Stimulated activated naive CD8-positive, alpha-beta T cell treated with anti-CD3 and anti-CD28 coated beads, Interleukin-15, amount 100 ng/mL, for 72 hours (primary cell): Measurements from ENCODE around the gene FZD7.

Source experiments
- ATAC-seq: fragments of 150-1000 bp; cut with Tn5 transposase; 2 replicates; pipeline ENCODE4 v1.10.0; 2021; ENCODE audit warnings: mild to moderate bottlenecking, moderate library complexity
- DNase-seq, 2 donors: peaks; one replicate each; pipeline ENCODE4 v3.0.0; 2021 to 2022
- H3K27ac Mint-ChIP-seq, 2 donors: one replicate each; pipeline ENCODE4 v1.8.0; 2022; ENCODE audit warnings: mild to moderate bottlenecking in 2 of 2, mixed read lengths in 2 of 2, moderate library complexity in 2 of 2
- H3K27me3 Mint-ChIP-seq: one replicate; pipeline ENCODE4 v1.8.0; 2022; ENCODE audit warnings: mixed read lengths
- H3K4me1 Mint-ChIP-seq: one replicate; pipeline ENCODE4 v1.8.0; 2022; ENCODE audit warnings: mild to moderate bottlenecking, mixed read lengths
- H3K4me3 Mint-ChIP-seq, 2 donors: one replicate each; pipeline ENCODE4 v1.8.0; 2022; ENCODE audit warnings: mild to moderate bottlenecking in 2 of 2, mixed read lengths in 2 of 2, moderate library complexity in 1 of 2
- H3K9me3 Mint-ChIP-seq, 2 donors: one replicate each; pipeline ENCODE4 v1.8.0; 2022; ENCODE audit warnings: mixed read lengths in 2 of 2

Gene FZD7

GRCh38 chr2:202024871-202025270, 8.8 kb upstream of the FZD7 start:
- H3K4me3 Mint-ChIP-seq = no peak overlapping the region
- DNase-seq = no peak
- no peaks in the 10 kb centered on the region for H3K9me3 Mint-ChIP-seq
- H3K27ac Mint-ChIP-seq = no peak overlapping the region
- no peaks in the 10 kb centered on the region for H3K4me1 Mint-ChIP-seq
- H3K27me3 Mint-ChIP-seq = peaks cover 37% of the 10 kb centered on the region
- ATAC-seq = no peak

DNA sequence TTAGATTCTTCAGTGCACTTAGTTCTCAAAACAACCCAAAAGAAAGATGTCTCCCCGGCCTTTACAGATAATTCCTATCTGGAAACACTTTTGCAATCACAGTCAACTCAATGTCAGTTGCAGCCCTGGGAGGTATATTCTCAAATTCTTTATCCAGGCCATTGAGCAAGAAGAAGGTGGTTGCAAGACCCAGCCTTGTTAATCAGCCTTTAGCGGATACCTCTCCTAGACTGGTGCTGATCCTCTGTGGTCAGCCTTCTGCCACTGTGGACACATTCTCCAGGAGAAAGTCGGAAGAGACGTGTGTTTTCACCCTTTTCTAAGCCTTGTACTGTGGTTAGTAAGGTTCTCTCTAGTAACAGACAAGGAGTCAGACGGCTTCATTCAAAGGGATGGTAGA, 7.8 kb upstream of the FZD7 start:
- ATAC-seq (no peak), DNase-seq (no peak)
- Mint-ChIP-seq H3K4me1 (no peaks in the 10 kb centered on the region), H3K27ac (no peak overlapping the region), H3K4me3 (no peak overlapping the region), H3K27me3 (peaks cover 37% of the 10 kb centered on the region), H3K9me3 (no peaks in the 10 kb centered on the region)

- H3K27me3 Mint-ChIP-seq = peaks cover 40% of the 10 kb centered on the region
- H3K4me1 Mint-ChIP-seq = no peaks in the 10 kb centered on the region
- no peak overlapping the region for H3K27ac Mint-ChIP-seq
- H3K4me3 Mint-ChIP-seq = no peak overlapping the region
- no peaks in the 10 kb centered on the region for H3K9me3 Mint-ChIP-seq
- no peak for ATAC-seq
- no peak for DNase-seq
These were observed 7.1 kb upstream of the FZD7 start for GRCh38 chr2:202026507-202026906.

DNA sequence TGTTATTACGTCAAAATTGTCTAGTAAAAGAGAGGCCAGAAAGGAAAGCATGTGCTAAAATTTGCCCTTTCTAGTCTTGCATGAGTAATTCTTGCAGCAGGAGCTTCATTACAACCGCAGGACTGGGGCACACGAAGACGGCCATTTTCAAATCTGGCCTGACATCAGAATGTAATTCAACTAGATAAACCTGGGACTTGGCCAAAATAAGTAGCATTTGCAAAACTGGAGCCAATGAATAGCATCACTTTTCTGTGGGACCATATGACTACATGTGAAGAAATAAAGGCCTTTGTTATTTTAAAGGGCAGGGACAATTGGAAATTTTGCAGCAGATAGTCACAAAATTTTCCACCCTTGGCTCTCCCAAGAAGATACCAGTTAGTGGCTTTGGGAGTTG, 3.0 kb upstream of the FZD7 start:
- Mint-ChIP-seq H3K27ac (no peak overlapping the region), H3K4me1 (peaks cover 11% of the 10 kb centered on the region), H3K4me3 (no peak overlapping the region), H3K9me3 (no peaks in the 10 kb centered on the region), H3K27me3 (peaks cover 30% of the 10 kb centered on the region)
- no peak for DNase-seq
- no peak for ATAC-seq

DNA sequence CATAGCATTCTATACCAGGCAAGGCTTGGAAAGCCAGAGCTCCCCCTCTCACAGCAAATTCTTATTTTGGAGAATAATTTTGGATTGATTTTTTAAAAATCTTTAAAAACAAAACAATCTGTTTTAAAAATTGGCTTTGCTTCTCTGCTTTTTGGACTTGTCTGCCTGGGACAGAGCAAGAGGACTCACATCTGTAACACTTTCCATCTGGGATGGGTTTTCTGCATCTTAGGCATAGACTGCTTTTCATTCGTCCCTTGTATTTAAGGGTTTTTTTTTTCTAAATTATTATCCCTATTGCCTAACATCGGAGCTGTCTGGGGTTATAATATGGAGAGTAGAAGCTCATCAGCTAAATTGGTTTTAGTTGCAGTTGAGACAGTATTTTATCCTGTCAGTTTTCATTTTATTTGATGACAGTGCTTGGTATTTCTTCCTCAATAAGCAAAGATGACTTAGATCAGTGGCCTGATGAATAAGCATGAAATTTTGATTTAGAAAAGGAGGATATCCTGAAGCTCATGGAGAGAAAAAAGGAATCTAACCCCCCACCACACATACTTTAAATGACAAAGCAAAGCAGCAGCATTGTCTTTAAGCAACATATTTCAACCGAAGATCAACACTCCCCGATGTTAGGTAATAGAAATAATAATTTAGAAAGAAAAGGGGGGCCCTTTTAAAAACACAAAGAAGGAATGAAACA, 2.3 kb upstream of the FZD7 start:
- H3K9me3 Mint-ChIP-seq = no peaks in the 10 kb centered on the region
- H3K4me1 Mint-ChIP-seq = peaks cover 11% of the 10 kb centered on the region
- DNase-seq (no peak), ATAC-seq (no peak)
- H3K27ac Mint-ChIP-seq = no peak overlapping the region
- peak overlapping the region in 1 of 2 donors; percentile 93 for H3K4me3 Mint-ChIP-seq
- H3K27me3 Mint-ChIP-seq = peaks cover 24% of the 10 kb centered on the region

DNA sequence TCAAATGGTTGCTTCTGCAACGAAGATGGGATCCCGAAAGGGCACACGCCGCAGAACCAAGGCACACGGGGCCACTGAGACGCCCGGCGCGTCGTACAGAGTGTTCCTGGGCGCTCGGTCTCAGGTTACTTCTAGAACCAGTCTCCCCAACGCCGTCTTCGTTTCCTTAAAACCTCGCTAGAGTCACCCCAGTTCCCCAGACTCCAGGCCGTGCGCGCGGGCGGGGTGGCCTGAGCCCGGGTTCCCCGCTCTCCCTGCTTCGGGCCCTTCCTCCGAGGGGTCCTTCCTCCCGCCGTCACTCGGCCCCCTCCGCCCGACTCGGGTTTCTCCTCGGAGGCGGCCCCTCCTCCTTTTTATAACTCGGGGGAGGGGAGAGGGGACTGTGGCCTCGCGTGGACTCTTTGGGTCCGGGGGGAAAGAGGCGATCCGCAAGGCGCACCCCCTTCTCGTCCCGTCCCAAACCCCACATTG, 774 bp upstream of the FZD7 start:
- peaks cover 19% of the 10 kb centered on the region for H3K27me3 Mint-ChIP-seq
- H3K4me1 Mint-ChIP-seq = peaks cover 11% of the 10 kb centered on the region
- ATAC-seq = peak; percentile 37
- peak; percentile 50 to 51 for DNase-seq
- peak overlapping the region; percentile 83 to 93 for H3K4me3 Mint-ChIP-seq
- no peak overlapping the region for H3K27ac Mint-ChIP-seq
- H3K9me3 Mint-ChIP-seq = no peaks in the 10 kb centered on the region

DNA sequence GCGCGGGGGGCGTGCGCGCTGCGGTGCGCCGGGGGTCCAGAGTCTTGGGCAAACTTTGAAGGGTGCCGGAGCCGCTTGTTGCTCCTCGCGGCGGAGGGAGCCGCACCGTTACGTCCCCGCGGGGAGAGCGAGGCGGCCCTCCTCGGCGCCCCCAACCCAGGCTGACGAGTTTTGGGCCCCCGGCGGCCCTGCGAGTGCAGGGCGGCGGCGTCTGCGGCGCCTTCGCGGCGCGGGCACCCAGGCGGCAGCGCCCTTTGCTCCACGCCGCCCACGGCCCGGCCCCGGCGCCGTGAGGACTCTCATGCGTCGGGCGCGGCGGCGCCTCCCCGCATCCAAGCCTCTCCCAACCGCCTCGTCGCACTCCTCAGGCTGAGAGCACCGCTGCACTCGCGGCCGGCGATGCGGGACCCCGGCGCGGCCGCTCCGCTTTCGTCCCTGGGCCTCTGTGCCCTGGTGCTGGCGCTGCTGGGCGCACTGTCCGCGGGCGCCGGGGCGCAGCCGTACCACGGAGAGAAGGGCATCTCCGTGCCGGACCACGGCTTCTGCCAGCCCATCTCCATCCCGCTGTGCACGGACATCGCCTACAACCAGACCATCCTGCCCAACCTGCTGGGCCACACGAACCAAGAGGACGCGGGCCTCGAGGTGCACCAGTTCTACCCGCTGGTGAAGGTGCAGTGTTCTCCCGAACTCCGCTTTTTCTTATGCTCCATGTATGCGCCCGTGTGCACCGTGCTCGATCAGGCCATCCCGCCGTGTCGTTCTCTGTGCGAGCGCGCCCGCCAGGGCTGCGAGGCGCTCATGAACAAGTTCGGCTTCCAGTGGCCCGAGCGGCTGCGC, 814 bp downstream of the FZD7 start:
- Mint-ChIP-seq H3K4me1 (peaks cover 11% of the 10 kb centered on the region), H3K27ac (no peak overlapping the region), H3K27me3 (peaks cover 34% of the 10 kb centered on the region), H3K9me3 (no peaks in the 10 kb centered on the region), H3K4me3 (peak overlapping the region; percentile 84 to 93)
- DNase-seq (peak; percentile 24 to 36), ATAC-seq (peak; percentile 23)

GRCh38 chr2:202035089-202035940, 1.7 kb downstream of the FZD7 start:
- no peak overlapping the region for H3K4me3 Mint-ChIP-seq
- peaks cover 11% of the 10 kb centered on the region for H3K4me1 Mint-ChIP-seq
- ATAC-seq (peak; percentile 5), DNase-seq (peak; percentile 28 to 36)
- H3K27me3 Mint-ChIP-seq = peaks cover 42% of the 10 kb centered on the region
- H3K27ac Mint-ChIP-seq = no peak overlapping the region
- no peaks in the 10 kb centered on the region for H3K9me3 Mint-ChIP-seq

DNA sequence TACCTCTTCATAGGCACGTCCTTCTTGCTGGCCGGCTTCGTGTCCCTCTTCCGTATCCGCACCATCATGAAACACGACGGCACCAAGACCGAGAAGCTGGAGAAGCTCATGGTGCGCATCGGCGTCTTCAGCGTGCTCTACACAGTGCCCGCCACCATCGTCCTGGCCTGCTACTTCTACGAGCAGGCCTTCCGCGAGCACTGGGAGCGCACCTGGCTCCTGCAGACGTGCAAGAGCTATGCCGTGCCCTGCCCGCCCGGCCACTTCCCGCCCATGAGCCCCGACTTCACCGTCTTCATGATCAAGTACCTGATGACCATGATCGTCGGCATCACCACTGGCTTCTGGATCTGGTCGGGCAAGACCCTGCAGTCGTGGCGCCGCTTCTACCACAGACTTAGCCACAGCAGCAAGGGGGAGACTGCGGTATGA, 2.3 kb downstream of the FZD7 start:
- DNase-seq (no peak), ATAC-seq (no peak)
- no peak overlapping the region for H3K27ac Mint-ChIP-seq
- no peak overlapping the region for H3K4me3 Mint-ChIP-seq
- H3K27me3 Mint-ChIP-seq = peaks cover 49% of the 10 kb centered on the region
- no peaks in the 10 kb centered on the region for H3K9me3 Mint-ChIP-seq
- H3K4me1 Mint-ChIP-seq = peaks cover 11% of the 10 kb centered on the region

DNA sequence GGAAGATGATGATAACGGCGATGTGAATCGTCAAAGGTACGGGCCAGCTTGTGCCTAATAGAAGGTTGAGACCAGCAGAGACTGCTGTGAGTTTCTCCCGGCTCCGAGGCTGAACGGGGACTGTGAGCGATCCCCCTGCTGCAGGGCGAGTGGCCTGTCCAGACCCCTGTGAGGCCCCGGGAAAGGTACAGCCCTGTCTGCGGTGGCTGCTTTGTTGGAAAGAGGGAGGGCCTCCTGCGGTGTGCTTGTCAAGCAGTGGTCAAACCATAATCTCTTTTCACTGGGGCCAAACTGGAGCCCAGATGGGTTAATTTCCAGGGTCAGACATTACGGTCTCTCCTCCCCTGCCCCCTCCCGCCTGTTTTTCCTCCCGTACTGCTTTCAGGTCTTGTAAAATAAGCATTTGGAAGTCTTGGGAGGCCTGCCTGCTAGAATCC, 3.0 kb downstream of the FZD7 start:
- Mint-ChIP-seq H3K27me3 (peaks cover 51% of the 10 kb centered on the region), H3K4me3 (no peak overlapping the region), H3K27ac (no peak overlapping the region)

DNA sequence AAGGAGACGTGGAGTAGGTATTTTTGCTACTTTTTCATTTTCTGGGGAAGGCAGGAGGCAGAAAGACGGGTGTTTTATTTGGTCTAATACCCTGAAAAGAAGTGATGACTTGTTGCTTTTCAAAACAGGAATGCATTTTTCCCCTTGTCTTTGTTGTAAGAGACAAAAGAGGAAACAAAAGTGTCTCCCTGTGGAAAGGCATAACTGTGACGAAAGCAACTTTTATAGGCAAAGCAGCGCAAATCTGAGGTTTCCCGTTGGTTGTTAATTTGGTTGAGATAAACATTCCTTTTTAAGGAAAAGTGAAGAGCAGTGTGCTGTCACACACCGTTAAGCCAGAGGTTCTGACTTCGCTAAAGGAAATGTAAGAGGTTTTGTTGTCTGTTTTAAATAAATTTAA, 3.4 kb downstream of the FZD7 start:
- H3K27me3 Mint-ChIP-seq = peaks cover 51% of the 10 kb centered on the region
- peaks cover 9% of the 10 kb centered on the region for H3K4me1 Mint-ChIP-seq
- DNase-seq (no peak), ATAC-seq (no peak)
- H3K4me3 Mint-ChIP-seq = no peak overlapping the region
- H3K9me3 Mint-ChIP-seq = no peaks in the 10 kb centered on the region
- no peak overlapping the region for H3K27ac Mint-ChIP-seq

More for the DNA sequence above, 3.0 kb downstream of the FZD7 start:
- ATAC-seq (no peak), DNase-seq (no peak)
- H3K4me1 Mint-ChIP-seq = peaks cover 11% of the 10 kb centered on the region
- H3K9me3 Mint-ChIP-seq = no peaks in the 10 kb centered on the region

DNA sequence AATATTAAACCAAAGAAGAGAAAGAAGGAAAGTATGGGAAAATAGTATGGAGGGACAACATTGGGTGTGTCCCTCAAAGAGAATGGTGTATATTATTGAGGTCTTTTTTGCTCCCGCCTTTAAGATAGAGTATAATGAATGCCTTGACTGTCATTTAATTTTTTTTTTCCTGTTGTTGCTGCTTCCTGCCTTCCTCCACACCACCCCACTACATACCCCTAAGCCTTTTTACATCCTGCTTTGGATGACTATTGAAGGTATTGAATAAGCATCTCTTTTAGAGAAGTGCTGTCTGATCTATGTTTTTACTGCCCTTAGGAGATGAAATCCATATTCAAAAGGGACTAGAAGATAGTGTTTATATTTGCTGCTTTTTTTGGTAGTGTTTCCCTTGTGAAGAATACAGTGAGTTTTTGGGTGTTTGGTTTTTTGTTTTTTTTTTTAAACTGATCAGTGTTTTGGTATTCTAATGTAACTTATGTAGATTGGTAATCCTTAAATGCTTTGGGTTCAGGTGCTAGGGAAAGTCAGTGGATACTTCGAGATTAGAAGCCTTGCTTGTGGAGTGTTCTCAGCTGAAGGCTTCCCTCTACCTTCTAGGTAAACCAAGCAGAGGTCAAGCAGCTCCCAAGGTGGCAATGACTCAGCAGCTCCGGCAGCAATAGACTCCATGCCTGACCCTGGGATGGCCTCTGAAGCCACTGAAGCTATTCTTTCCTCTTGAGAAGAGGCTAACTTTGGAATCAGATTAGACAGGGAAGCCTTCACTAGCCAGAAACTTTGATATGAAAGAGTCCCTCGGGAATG, 5.0 kb downstream of the FZD7 start:
- Mint-ChIP-seq H3K4me3 (no peak overlapping the region), H3K27me3 (peaks cover 40% of the 10 kb centered on the region), H3K9me3 (no peaks in the 10 kb centered on the region), H3K4me1 (no peaks in the 10 kb centered on the region), H3K27ac (no peak overlapping the region)
- ATAC-seq = no peak
- DNase-seq = no peak

GRCh38 chr2:202039278-202040078, 5.8 kb downstream of the FZD7 start:
- no peaks in the 10 kb centered on the region for H3K4me1 Mint-ChIP-seq
- no peak overlapping the region for H3K4me3 Mint-ChIP-seq
- no peak for DNase-seq
- no peak for ATAC-seq
- no peak overlapping the region for H3K27ac Mint-ChIP-seq
- peaks cover 43% of the 10 kb centered on the region for H3K27me3 Mint-ChIP-seq
- no peaks in the 10 kb centered on the region for H3K9me3 Mint-ChIP-seq
